K562 (cell line): ENCODE results near the gene CABP4. TPM values are rescaled to one million over a fixed set of nuclear protein-coding genes. Genes with fewer than 3 reads are reported as not detected.
A peak's percentile ranks its signal among the peaks of the same experiment; 100 is the strongest.

Experiments used
- ATAC-seq: fragments of 200-7000 bp; cut with Tn5 transposase; 3 replicates; pipeline ENCODE4 v1.9.1; 2020; ENCODE audit warnings: moderate library complexity
- BruUV-seq: library from RNA; stranded (reverse); fragments of 400-500 nt; replicated peaks from 2 replicates; lab custom pipeline; 2021; lab: Mats Ljungman, UMichigan
- CTCF ChIA-PET: fragments of 300-600 bp; formaldehyde crosslinking; extraction: SDS; loops from one replicate; lab custom pipeline; 2021; ENCODE audit warnings: low intra/inter-chr PET ratio; lab: Yijun Ruan, JAX
- POLR2A ChIA-PET: fragments of 300-600, 350-650 bp; sonication (Branson Sonifier 250); formaldehyde crosslinking; extraction: SDS; loops from one replicate; lab custom pipeline; 2021; ENCODE audit warnings: antibody characterized with exemption, inconsistent platforms; lab: Yijun Ruan, JAX
- DNase-seq, 4 experiments: peaks; one replicate each; pipeline versions ENCODE4 v3.0.0 to v3.0.0-alpha.2; 2011 to 2018; ENCODE audit warnings: low spot score in 3 of 4, mixed read lengths in 3 of 4; ENCODE audit errors: extremely low read depth in 1 of 4
- FAIRE-seq: peaks from 2 replicates; lab custom pipeline; 2011; peaks lifted over from hg19 to GRCh38; lab: Jason Lieb, UNC
- H2AFZ ChIP-seq: 2 replicates; pipeline ENCODE4 v1.6.0; 2011; ENCODE audit warnings: low read depth, low read length, control low read depth, inconsistent platforms
- H3K27ac ChIP-seq: fragments of 200-600 bp; 3 replicates; pipeline ENCODE4 v1.8.0; 2011; ENCODE audit warnings: low read depth, mild to moderate bottlenecking, control low read depth, inconsistent platforms, low read length, moderate library complexity, mixed read lengths; ENCODE audit errors: extremely low read depth
- H3K27me3 ChIP-seq, 2 experiments: fragments of 300-600 bp in 1 of 2; 2 replicates in 1 of 2; 3 replicates in 1 of 2; pipeline versions ENCODE4 v1.6.0 to v1.8.0; 2011; ENCODE audit warnings: inconsistent platforms in 2 of 2, low read length in 2 of 2, mild to moderate bottlenecking in 1 of 2, mixed read lengths in 1 of 2, moderate library complexity in 1 of 2; ENCODE audit not compliant: control insufficient read depth in 2 of 2, insufficient read depth in 2 of 2
- H3K36me3 ChIP-seq: fragments of 300-600 bp; 3 replicates; pipeline ENCODE4 v1.8.0; 2011; ENCODE audit warnings: mild to moderate bottlenecking, low read length, inconsistent platforms; ENCODE audit not compliant: control insufficient read depth, insufficient read depth
- H3K4me1 ChIP-seq, 2 experiments: fragments of 200-600 bp in 1 of 2; replicated peaks in 1 of 2; 2 replicates in 1 of 2; 3 replicates in 1 of 2; pipeline versions ENCODE4 v1.5.1 to v1.8.0; 2011; ENCODE audit warnings: inconsistent platforms in 2 of 2, low read length in 2 of 2, mild to moderate bottlenecking in 1 of 2, mixed read lengths in 1 of 2, moderate library complexity in 1 of 2; ENCODE audit not compliant: control insufficient read depth in 2 of 2, insufficient read depth in 2 of 2
- H3K4me2 ChIP-seq: 2 replicates; pipeline ENCODE4 v1.6.1; 2011; ENCODE audit warnings: low read length, control low read depth, inconsistent platforms, mixed read lengths; ENCODE audit not compliant: insufficient read depth
- H3K4me3 ChIP-seq: fragments of 200-600 bp; sonication (generic), shearing (Covaris generic); 2 replicates; pipeline ENCODE4 v1.5.1; 2016; ENCODE audit warnings: control low read depth, inconsistent platforms
- H3K79me2 ChIP-seq: fragments of 200-600 bp; 3 replicates; pipeline ENCODE4 v1.8.0; 2011; ENCODE audit warnings: low read length, inconsistent platforms; ENCODE audit not compliant: control insufficient read depth, insufficient read depth
- H3K9ac ChIP-seq, 2 experiments: 2 replicates each; pipeline versions ENCODE4 v1.6.0 to v1.6.1; 2011; ENCODE audit warnings: low read depth in 2 of 2, low read length in 2 of 2, control low read depth in 1 of 2, inconsistent platforms in 1 of 2, mild to moderate bottlenecking in 1 of 2, mixed read lengths in 1 of 2; ENCODE audit not compliant: insufficient read depth in 1 of 2
- H3K9me1 ChIP-seq: one replicate; pipeline ENCODE4 v1.6.0; 2011; ENCODE audit warnings: inconsistent platforms, mild to moderate bottlenecking, low read length, moderate library complexity; ENCODE audit not compliant: control insufficient read depth, insufficient read depth
- H3K9me3 ChIP-seq: replicated peaks from 2 replicates; pipeline ENCODE4 v1.5.1; 2011; ENCODE audit warnings: low read depth, low read length, inconsistent platforms; ENCODE audit not compliant: control insufficient read depth, insufficient read depth
- H4K20me1 ChIP-seq: replicated peaks from 2 replicates; pipeline ENCODE4 v1.6.1; 2011; ENCODE audit warnings: low read length, inconsistent platforms, mixed read lengths; ENCODE audit not compliant: control insufficient read depth, insufficient read depth
- DPF2 ChIP-seq: fragments of 450-650 bp; IDR thresholded peaks from 2 replicates; pipeline ENCODE4 v1.6.1; 2016
- FOSL1 ChIP-seq: fragments of 200-800 bp; sonication (Bioruptor generic); conservative IDR thresholded peaks from 2 replicates; pipeline ENCODE4 v1.6.1; 2016; ENCODE audit warnings: missing genetic modification characterization, missing compliant biosample characterization
- HBP1 ChIP-seq: fragments of 450-650 bp; formaldehyde crosslinking; IDR thresholded peaks from 2 replicates; pipeline ENCODE4 v1.4.0; 2022; ENCODE audit warnings: missing genetic modification characterization
- HDAC1 ChIP-seq, 2 experiments: fragments of 450-650 bp; IDR thresholded peaks; 2 replicates each; pipeline ENCODE4 v1.6.1; 2016 to 2017; ENCODE audit warnings: inconsistent platforms in 1 of 2, mild to moderate bottlenecking in 1 of 2, moderate library complexity in 1 of 2
- KDM1A ChIP-seq, 2 experiments: fragments of 450-650 bp; IDR thresholded peaks; 2 replicates each; pipeline ENCODE4 v1.6.1; 2016; ENCODE audit warnings: mild to moderate bottlenecking in 2 of 2
- RCOR1 ChIP-seq, 2 experiments: IDR thresholded peaks; 2 replicates each; pipeline ENCODE4 v1.6.1; 2012; ENCODE audit warnings: low read depth in 2 of 2, low read length in 2 of 2, borderline replicate concordance in 1 of 2, improper control_type of control experiment in 1 of 2
- SMARCE1 ChIP-seq: fragments of 450-650 bp; IDR thresholded peaks from 2 replicates; pipeline ENCODE4 v1.7.1; 2016; ENCODE audit warnings: mild to moderate bottlenecking
- SPI1 ChIP-seq: IDR thresholded peaks from 2 replicates; pipeline ENCODE4 v1.6.1; 2011; ENCODE audit warnings: low read depth, low read length, control low read depth, borderline replicate concordance
- ZBTB17 ChIP-seq: fragments of 450-650 bp; formaldehyde crosslinking; IDR thresholded peaks from 2 replicates; pipeline ENCODE4 v1.4.0; 2020; ENCODE audit warnings: mild to moderate bottlenecking
- ZNF384 ChIP-seq: IDR thresholded peaks from 2 replicates; pipeline ENCODE4 v1.6.1; 2012; ENCODE audit warnings: low read depth, low read length, improper control_type of control experiment
- ZSCAN32 ChIP-seq: fragments of 450-650 bp; formaldehyde crosslinking; IDR thresholded peaks from 2 replicates; pipeline ENCODE4 v1.4.0; 2020; ENCODE audit warnings: mild to moderate bottlenecking, moderate library complexity
- WGBS: fragments of 100-300 bp; shearing (Covaris generic); methylation state at CpG from one replicate; pipeline ENCODE4 v1.1.6; 2016; ENCODE audit warnings: low coverage, mixed read lengths; ENCODE audit not compliant: insufficient coverage; ENCODE audit errors: missing lambda C conversion rate; 5-methylcytosine and 5-hydroxymethylcytosine counted together
- in situ Hi-C: fragments of 300-500 bp; cut with MboI; formaldehyde crosslinking; loops from 4 replicates; pipeline ENCODE4 v1.15.0; 2018; ENCODE audit warnings: inconsistent platforms, mixed read lengths
- intact Hi-C: fragments of 100-400 bp; cut with micrococcal nuclease; formaldehyde crosslinking; loops from 2 replicates; pipeline ENCODE4 v1.14.2; 2022
- polyA plus RNA-seq, 8 experiments: library from polyadenylated mRNA; depleted of rRNA in 4 of 8; stranded (reverse) in 5 of 8; unstranded in 3 of 8; fragments of >200 nt; fragmentation: Nextera tagmentation in 2 of 8; fragmentation: Illumina TruSeq in 1 of 8; extraction: Ambion mirVana in 2 of 8; extraction: Trizol in 1 of 8; gene quantifications; 2 replicates each; pipeline versions ENCODE4 v1.2.1 to v1.2.3, GENCODE V29; 2011 to 2014; ENCODE audit warnings: inconsistent platforms in 1 of 8, missing spikeins in 1 of 8
- total RNA-seq, 7 experiments: library from RNA; depleted of rRNA in 6 of 7; stranded (reverse); fragments of >200 nt in 6 of 7; fragmentation: Illumina TruSeq in 2 of 7; extraction: Trizol in 2 of 7; gene quantifications; 2 replicates each; pipeline versions ENCODE4 v1.2.1 to v1.2.3, GENCODE V29; 2011 to 2021; ENCODE audit warnings: low replicate concordance in 1 of 7
- TF ChIP-seq, protein P1 (sequence below): fragments of 450-650 bp; IDR thresholded peaks from 2 replicates; pipeline ENCODE4 v1.7.1; 2018; ENCODE audit warnings: mild to moderate bottlenecking, low read depth; ENCODE audit not compliant: partially characterized antibody
- TF ChIP-seq, protein P2 (sequence below): fragments of 250-450 bp; sonication (Bioruptor Pico); IDR thresholded peaks from 2 replicates; pipeline ENCODE4 v1.8.0; 2022; ENCODE audit warnings: inconsistent platforms

The CABP4 gene
- total and polyA plus RNA-seq, 9 of the 15 experiments (the other 6 are each of a cell fraction or from before 2014, with no cell fraction given): 0.11 TPM; not detected in 8

DNA sequence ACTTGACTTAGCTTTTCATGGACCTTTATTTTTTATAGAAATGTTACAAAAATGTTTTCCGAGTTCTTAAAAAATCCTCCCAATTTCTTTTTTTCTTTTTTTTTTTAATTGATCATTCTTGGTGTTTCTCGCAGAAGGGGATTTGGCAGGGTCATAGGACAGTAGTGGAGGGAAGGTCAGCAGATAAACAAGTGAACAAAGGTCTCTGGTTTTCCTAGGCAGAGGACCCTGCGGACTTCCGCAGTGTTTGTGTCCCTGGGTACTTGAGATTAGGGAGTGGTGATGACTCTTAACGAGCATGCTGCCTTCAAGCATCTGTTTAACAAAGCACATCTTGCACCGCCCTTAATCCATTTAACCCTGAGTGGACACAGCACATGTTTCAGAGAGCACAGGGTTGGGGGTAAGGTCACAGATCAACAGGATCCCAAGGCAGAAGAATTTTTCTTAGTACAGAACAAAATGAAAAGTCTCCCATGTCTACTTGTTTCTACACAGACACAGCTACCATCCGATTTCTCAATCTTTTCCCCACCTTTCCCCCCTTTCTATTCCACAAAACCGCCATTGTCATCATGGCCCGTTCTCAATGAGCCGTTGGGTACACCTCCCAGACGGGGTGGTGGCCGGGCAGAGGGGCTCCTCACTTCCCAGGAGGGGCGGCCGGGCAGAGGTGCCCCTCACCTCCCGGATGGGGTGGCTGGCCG, 22.3 kb downstream of the CABP4 start (continued):
- TF ChIP-seq, protein P1, sequence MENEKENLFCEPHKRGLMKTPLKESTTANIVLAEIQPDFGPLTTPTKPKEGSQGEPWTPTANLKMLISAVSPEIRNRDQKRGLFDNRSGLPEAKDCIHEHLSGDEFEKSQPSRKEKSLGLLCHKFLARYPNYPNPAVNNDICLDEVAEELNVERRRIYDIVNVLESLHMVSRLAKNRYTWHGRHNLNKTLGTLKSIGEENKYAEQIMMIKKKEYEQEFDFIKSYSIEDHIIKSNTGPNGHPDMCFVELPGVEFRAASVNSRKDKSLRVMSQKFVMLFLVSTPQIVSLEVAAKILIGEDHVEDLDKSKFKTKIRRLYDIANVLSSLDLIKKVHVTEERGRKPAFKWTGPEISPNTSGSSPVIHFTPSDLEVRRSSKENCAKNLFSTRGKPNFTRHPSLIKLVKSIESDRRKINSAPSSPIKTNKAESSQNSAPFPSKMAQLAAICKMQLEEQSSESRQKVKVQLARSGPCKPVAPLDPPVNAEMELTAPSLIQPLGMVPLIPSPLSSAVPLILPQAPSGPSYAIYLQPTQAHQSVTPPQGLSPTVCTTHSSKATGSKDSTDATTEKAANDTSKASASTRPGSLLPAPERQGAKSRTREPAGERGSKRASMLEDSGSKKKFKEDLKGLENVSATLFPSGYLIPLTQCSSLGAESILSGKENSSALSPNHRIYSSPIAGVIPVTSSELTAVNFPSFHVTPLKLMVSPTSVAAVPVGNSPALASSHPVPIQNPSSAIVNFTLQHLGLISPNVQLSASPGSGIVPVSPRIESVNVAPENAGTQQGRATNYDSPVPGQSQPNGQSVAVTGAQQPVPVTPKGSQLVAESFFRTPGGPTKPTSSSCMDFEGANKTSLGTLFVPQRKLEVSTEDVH: peak; percentile 8
- TF ChIP-seq KDM1A (IDR thresholded peaks at IDR 0.05): peak; percentile 56 to 63; a peak in 3 of 4 replicates
- TF ChIP-seq, all 486 proteins: peak for 39; not testable (repeated sequence) for 447

- peaks cover 33 to 52% of the 10 kb centered on the region in 2 experiments for H3K4me1 ChIP-seq
- H3K27ac ChIP-seq: peak overlapping the region; percentile 73
- WGBS: 24% methylated on average over 19 of the region's 19 CpGs
- intact Hi-C loops (loop anchor here (1.0 to 5.0 kb wide), 2 partner anchors 22 to 80 kb away; partner anchors contain the start of genes PPP1CA and TBC1D10C), in situ Hi-C loops (no loop called here)
- ChIA-PET POLR2A (interaction anchor here (0.7 to 1.0 kb wide), 7 partner anchors 10 to 148 kb away, joined by 3 to 5 read pairs (median 3); partner anchors contain the start of gene PPP1CA), CTCF (interaction anchor here (0.7 kb wide), 1 partner anchor 446 kb away, joined by 3 read pairs; no protein-coding TSS in a partner anchor)
- ATAC-seq: peak; percentile 7
- H3K9me3 ChIP-seq: no peaks in the 10 kb centered on the region
- H2AFZ ChIP-seq: peak overlapping the region; percentile 90
- BruUV-seq: TSS peak; percentile 98
- H3K9me1 ChIP-seq: no peaks in the 10 kb centered on the region
- H3K4me2 ChIP-seq: peak overlapping the region; percentile 78
- peaks cover 3% of the 10 kb centered on the region; the same call in 1 of the 3 replicates for H3K36me3 ChIP-seq
- peaks cover 31% of the 10 kb centered on the region for H3K79me2 ChIP-seq
- H3K27me3 ChIP-seq: no peaks in the 10 kb centered on the region
- H3K9ac ChIP-seq: peak overlapping the region; percentile 61 to 87
- no peak for DNase-seq
- peak overlapping the region; percentile 49 for H3K4me3 ChIP-seq
- no peaks in the 10 kb centered on the region for H4K20me1 ChIP-seq
- FAIRE-seq: no peak
- TF ChIP-seq SMARCE1 (0 out of 2 replicates have a peak, but pooled peaks have one; percentile 19), ZSCAN32 (CRISPR knock-in tag) (no peak), HBP1 (CRISPR knock-in tag) (no peak), FOSL1 (tag) (peak; percentile 57; the same call in 1 of the 2 replicates), ZBTB17 (no peak), RCOR1 (IDR thresholded peaks at IDR 0.05; ENCODE audit: borderline replicate concordance in 1 of 2, low read depth in 2 of 2, low read length in 2 of 2) (no peak), SPI1 (peak; percentile 88; the same call in 1 of the 2 replicates), ZNF384 (peak; percentile 91), DPF2 (peak; percentile 27; the same call in 1 of the 2 replicates), HDAC1 (IDR thresholded peaks at IDR 0.05) (0 out of 4 replicates have a peak, but pooled peaks of 1 of the 2 experiments have one; percentile 6)
- TF ChIP-seq, protein P2, sequence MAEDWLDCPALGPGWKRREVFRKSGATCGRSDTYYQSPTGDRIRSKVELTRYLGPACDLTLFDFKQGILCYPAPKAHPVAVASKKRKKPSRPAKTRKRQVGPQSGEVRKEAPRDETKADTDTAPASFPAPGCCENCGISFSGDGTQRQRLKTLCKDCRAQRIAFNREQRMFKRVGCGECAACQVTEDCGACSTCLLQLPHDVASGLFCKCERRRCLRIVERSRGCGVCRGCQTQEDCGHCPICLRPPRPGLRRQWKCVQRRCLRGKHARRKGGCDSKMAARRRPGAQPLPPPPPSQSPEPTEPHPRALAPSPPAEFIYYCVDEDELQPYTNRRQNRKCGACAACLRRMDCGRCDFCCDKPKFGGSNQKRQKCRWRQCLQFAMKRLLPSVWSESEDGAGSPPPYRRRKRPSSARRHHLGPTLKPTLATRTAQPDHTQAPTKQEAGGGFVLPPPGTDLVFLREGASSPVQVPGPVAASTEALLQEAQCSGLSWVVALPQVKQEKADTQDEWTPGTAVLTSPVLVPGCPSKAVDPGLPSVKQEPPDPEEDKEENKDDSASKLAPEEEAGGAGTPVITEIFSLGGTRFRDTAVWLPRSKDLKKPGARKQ: 0 out of 2 replicates have a peak, but pooled peaks have one; percentile 37
Measured at GRCh38 chr11:67482275-67482826, 27.2 kb downstream of the CABP4 start.
